ENCODE measurements around the gene KRTAP9-9. TPM values are rescaled to one million over a fixed set of nuclear protein-coding genes. Genes with fewer than 3 reads are reported as not detected.
A peak's percentile ranks its signal among the peaks of the same experiment; 100 is the strongest.
"Not testable (repeated sequence)": the region's sequence is repeated elsewhere in the genome, so short reads cannot be mapped to it uniquely, and the experiment has no call there.

Gene KRTAP9-9
- not detected in 2 replicates for total RNA-seq (2014; rRNA removed; shearing (Covaris generic))
- not detected in 2 replicates for polyA plus RNA-seq (2015; cell fraction: cytosol; rRNA removed)
- not detected in 2 replicates for polyA plus RNA-seq (2015; cell fraction: nucleus; rRNA removed)

GRCh38 chr17:41255381-41256290 is at the start of gene KRTAP9-9:
KRTAP9-9 (plus strand) TSS chr17:41255384.
- not testable (repeated sequence) for DNase-seq (ENCODE audit: low read depth)

- DNase-seq (ENCODE audit: low read depth), result peak; percentile 39
These were observed 43.2 kb upstream of the KRTAP9-9 start for GRCh38 chr17:41211845-41212466.

GRCh38 chr17:41212524-41213169 is 42.5 kb upstream of the KRTAP9-9 start:
- no peak for DNase-seq (ENCODE audit: low read depth)

GRCh38 chr17:41215681-41216080 is 39.5 kb upstream of the KRTAP9-9 start:
- DNase-seq (ENCODE audit: low read depth), result no peak

GRCh38 chr17:41223821-41224220 is 31.4 kb upstream of the KRTAP9-9 start:
- DNase-seq (ENCODE audit: low read depth), result no peak

GRCh38 chr17:41226051-41226450 is 29.1 kb upstream of the KRTAP9-9 start:
- DNase-seq (ENCODE audit: low read depth), result no peak

GRCh38 chr17:41226598-41227095 is 28.5 kb upstream of the KRTAP9-9 start, which contains the start of gene KRTAP9-2:
KRTAP9-2 (plus strand) TSS chr17:41226648; CDS start chr17:41226655, 7 bp downstream.
- not testable (repeated sequence) for DNase-seq (ENCODE audit: low read depth)

- no peak for DNase-seq (ENCODE audit: low read depth)
These were observed 25.1 kb upstream of the KRTAP9-9 start for GRCh38 chr17:41230094-41230493.

- DNase-seq (ENCODE audit: low read depth), result no peak
These were observed 23.5 kb upstream of the KRTAP9-9 start for GRCh38 chr17:41231731-41232130.

GRCh38 chr17:41232399-41233105 is 22.6 kb upstream of the KRTAP9-9 start, which contains the start of gene KRTAP9-3:
KRTAP9-3 (plus strand) TSS chr17:41232449; CDS start chr17:41232502, 53 bp downstream.
- not testable (repeated sequence) for DNase-seq (ENCODE audit: low read depth)

GRCh38 chr17:41237116-41237515 is 18.1 kb upstream of the KRTAP9-9 start:
- not testable (repeated sequence) for DNase-seq (ENCODE audit: low read depth)

- DNase-seq (ENCODE audit: low read depth), result not testable (repeated sequence)
These were observed 17.2 kb upstream of the KRTAP9-9 start, which contains the start of gene KRTAP9-8 for GRCh38 chr17:41237949-41238437. KRTAP9-8 (plus strand) TSS chr17:41237999; CDS start chr17:41238052, 53 bp downstream.

- DNase-seq (ENCODE audit: low read depth), result not testable (repeated sequence)
These were observed 8.0 kb upstream of the KRTAP9-9 start for GRCh38 chr17:41246995-41247787.

- DNase-seq (ENCODE audit: low read depth), result not testable (repeated sequence)
These were observed 5.4 kb upstream of the KRTAP9-9 start, which contains the start of gene KRTAP9-4 for GRCh38 chr17:41249637-41250240. KRTAP9-4 (plus strand) TSS chr17:41249687; CDS start chr17:41249721, 34 bp downstream.

- DNase-seq (ENCODE audit: low read depth), result no peak
These were observed 3.9 kb upstream of the KRTAP9-9 start for GRCh38 chr17:41251261-41251660.

- DNase-seq (ENCODE audit: low read depth), result no peak
These were observed 323 bp upstream of the KRTAP9-9 start for GRCh38 chr17:41254861-41255260.

GRCh38 chr17:41256291-41256685 is 1.1 kb downstream of the KRTAP9-9 start:
- DNase-seq (ENCODE audit: low read depth), result no peak

GRCh38 chr17:41258406-41258805 is 3.2 kb downstream of the KRTAP9-9 start:
- DNase-seq (ENCODE audit: low read depth), result no peak

GRCh38 chr17:41263212-41263611 is 8.0 kb downstream of the KRTAP9-9 start:
- no peak for DNase-seq (ENCODE audit: low read depth)

All from HT1080 (cell line).